CD4-positive, alpha-beta T cell treated with Interleukin-6 for 4 hours (primary cell): Measurements from ENCODE around the gene TESK2.
"Not testable (repeated sequence)": the region's sequence is repeated elsewhere in the genome, so short reads cannot be mapped to it uniquely, and the experiment has no call there.

ENCODE experiments used
- DNase-seq: peaks from one replicate; pipeline ENCODE4 v3.0.0-alpha.2; 2020; ENCODE audit warnings: mixed read lengths

Gene TESK2

GRCh38 chr1:45508295-45509151 is 17.6 kb upstream of the TESK2 start:
- no peak for DNase-seq

- DNase-seq, result no peak
Observed at GRCh38 chr1:45507893-45508292, 16.9 kb upstream of the TESK2 start.

- DNase-seq, result no peak
Observed at GRCh38 chr1:45507195-45507594, 16.2 kb upstream of the TESK2 start.

GRCh38 chr1:45503462-45504360 is 12.7 kb upstream of the TESK2 start:
- no peak for DNase-seq

- no peak for DNase-seq
Observed at GRCh38 chr1:45501505-45501859, 10.5 kb upstream of the TESK2 start.

GRCh38 chr1:45499415-45499769 is 8.4 kb upstream of the TESK2 start:
- peak; percentile 23 for DNase-seq

GRCh38 chr1:45498279-45498678 is 7.3 kb upstream of the TESK2 start:
- no peak for DNase-seq

- peak; percentile 71 for DNase-seq
Observed at GRCh38 chr1:45493116-45493697, 2.2 kb upstream of the TESK2 start.

- no peak for DNase-seq
Observed at GRCh38 chr1:45492691-45493090, 1.7 kb upstream of the TESK2 start.

GRCh38 chr1:45491487-45492260 is 711 bp upstream of the TESK2 start:
- no peak for DNase-seq

GRCh38 chr1:45490121-45490625 is 790 bp downstream of the TESK2 start:
- no peak for DNase-seq

GRCh38 chr1:45489379-45489778 is 1.6 kb downstream of the TESK2 start:
- not testable (repeated sequence) for DNase-seq

GRCh38 chr1:45488666-45489377 is 2.1 kb downstream of the TESK2 start:
- DNase-seq, result no peak

GRCh38 chr1:45485949-45486348 is 5.0 kb downstream of the TESK2 start:
- DNase-seq, result no peak

GRCh38 chr1:45479039-45479748 is 11.8 kb downstream of the TESK2 start:
- no peak for DNase-seq

GRCh38 chr1:45478121-45478814 is 12.7 kb downstream of the TESK2 start:
- no peak for DNase-seq

GRCh38 chr1:45477646-45478045 is 13.3 kb downstream of the TESK2 start:
- DNase-seq, result no peak

- not testable (repeated sequence) for DNase-seq
Observed at GRCh38 chr1:45474194-45474593, 16.8 kb downstream of the TESK2 start.

- no peak for DNase-seq
Observed at GRCh38 chr1:45473302-45473701, 17.7 kb downstream of the TESK2 start.

GRCh38 chr1:45470306-45470798 is 20.6 kb downstream of the TESK2 start:
- no peak for DNase-seq
